K562 (cell line): Measurements from ENCODE around the gene ALPK1. TPM values are rescaled to one million over a fixed set of nuclear protein-coding genes. Genes with fewer than 3 reads are reported as not detected.

Source experiments
- ATAC-seq: fragments of 200-7000 bp; cut with Tn5 transposase; 3 replicates; pipeline ENCODE4 v1.9.1; 2020; ENCODE audit warnings: moderate library complexity
- BruUV-seq: library from RNA; stranded (reverse); fragments of 400-500 nt; replicated peaks from 2 replicates; lab custom pipeline; 2021; lab: Mats Ljungman, UMichigan
- CTCF ChIA-PET: fragments of 300-600 bp; formaldehyde crosslinking; extraction: SDS; loops from one replicate; lab custom pipeline; 2021; ENCODE audit warnings: low intra/inter-chr PET ratio; lab: Yijun Ruan, JAX
- POLR2A ChIA-PET: fragments of 300-600, 350-650 bp; sonication (Branson Sonifier 250); formaldehyde crosslinking; extraction: SDS; loops from one replicate; lab custom pipeline; 2021; ENCODE audit warnings: antibody characterized with exemption, inconsistent platforms; lab: Yijun Ruan, JAX
- DNase-seq, 4 experiments: peaks; one replicate each; pipeline versions ENCODE4 v3.0.0 to v3.0.0-alpha.2; 2011 to 2018; ENCODE audit warnings: low spot score in 3 of 4, mixed read lengths in 3 of 4; ENCODE audit errors: extremely low read depth in 1 of 4
- FAIRE-seq: peaks from 2 replicates; lab custom pipeline; 2011; peaks lifted over from hg19 to GRCh38; lab: Jason Lieb, UNC
- H2AFZ ChIP-seq: 2 replicates; pipeline ENCODE4 v1.6.0; 2011; ENCODE audit warnings: low read depth, low read length, control low read depth, inconsistent platforms
- H3K27ac ChIP-seq: fragments of 200-600 bp; 3 replicates; pipeline ENCODE4 v1.8.0; 2011; ENCODE audit warnings: low read depth, mild to moderate bottlenecking, control low read depth, inconsistent platforms, low read length, moderate library complexity, mixed read lengths; ENCODE audit errors: extremely low read depth
- H3K27me3 ChIP-seq, 2 experiments: fragments of 300-600 bp in 1 of 2; 2 replicates in 1 of 2; 3 replicates in 1 of 2; pipeline versions ENCODE4 v1.6.0 to v1.8.0; 2011; ENCODE audit warnings: inconsistent platforms in 2 of 2, low read length in 2 of 2, mild to moderate bottlenecking in 1 of 2, mixed read lengths in 1 of 2, moderate library complexity in 1 of 2; ENCODE audit not compliant: control insufficient read depth in 2 of 2, insufficient read depth in 2 of 2
- H3K36me3 ChIP-seq: fragments of 300-600 bp; 3 replicates; pipeline ENCODE4 v1.8.0; 2011; ENCODE audit warnings: mild to moderate bottlenecking, low read length, inconsistent platforms; ENCODE audit not compliant: control insufficient read depth, insufficient read depth
- H3K4me1 ChIP-seq, 2 experiments: fragments of 200-600 bp in 1 of 2; replicated peaks in 1 of 2; 2 replicates in 1 of 2; 3 replicates in 1 of 2; pipeline versions ENCODE4 v1.5.1 to v1.8.0; 2011; ENCODE audit warnings: inconsistent platforms in 2 of 2, low read length in 2 of 2, mild to moderate bottlenecking in 1 of 2, mixed read lengths in 1 of 2, moderate library complexity in 1 of 2; ENCODE audit not compliant: control insufficient read depth in 2 of 2, insufficient read depth in 2 of 2
- H3K4me2 ChIP-seq: 2 replicates; pipeline ENCODE4 v1.6.1; 2011; ENCODE audit warnings: low read length, control low read depth, inconsistent platforms, mixed read lengths; ENCODE audit not compliant: insufficient read depth
- H3K4me3 ChIP-seq: fragments of 200-600 bp; sonication (generic), shearing (Covaris generic); 2 replicates; pipeline ENCODE4 v1.5.1; 2016; ENCODE audit warnings: control low read depth, inconsistent platforms
- H3K79me2 ChIP-seq: fragments of 200-600 bp; 3 replicates; pipeline ENCODE4 v1.8.0; 2011; ENCODE audit warnings: low read length, inconsistent platforms; ENCODE audit not compliant: control insufficient read depth, insufficient read depth
- H3K9ac ChIP-seq, 2 experiments: 2 replicates each; pipeline versions ENCODE4 v1.6.0 to v1.6.1; 2011; ENCODE audit warnings: low read depth in 2 of 2, low read length in 2 of 2, control low read depth in 1 of 2, inconsistent platforms in 1 of 2, mild to moderate bottlenecking in 1 of 2, mixed read lengths in 1 of 2; ENCODE audit not compliant: insufficient read depth in 1 of 2
- H3K9me1 ChIP-seq: one replicate; pipeline ENCODE4 v1.6.0; 2011; ENCODE audit warnings: inconsistent platforms, mild to moderate bottlenecking, low read length, moderate library complexity; ENCODE audit not compliant: control insufficient read depth, insufficient read depth
- H3K9me3 ChIP-seq: replicated peaks from 2 replicates; pipeline ENCODE4 v1.5.1; 2011; ENCODE audit warnings: low read depth, low read length, inconsistent platforms; ENCODE audit not compliant: control insufficient read depth, insufficient read depth
- H4K20me1 ChIP-seq: replicated peaks from 2 replicates; pipeline ENCODE4 v1.6.1; 2011; ENCODE audit warnings: low read length, inconsistent platforms, mixed read lengths; ENCODE audit not compliant: control insufficient read depth, insufficient read depth
- GABPB1 ChIP-seq: sonication (generic); formaldehyde crosslinking; IDR thresholded peaks from 2 replicates; pipeline ENCODE4 v1.8.0; 2022; ENCODE audit warnings: mild to moderate bottlenecking, missing genetic modification reagents
- HNRNPLL ChIP-seq: fragments of 200-400 bp; formaldehyde crosslinking; IDR thresholded peaks from 2 replicates; pipeline ENCODE4 v1.6.1; 2017; ENCODE audit warnings: low read length, low read depth, mild to moderate bottlenecking; ENCODE audit not compliant: poor library complexity, severe bottlenecking
- POLR2H ChIP-seq: IDR thresholded peaks from 2 replicates; pipeline ENCODE4 v1.6.1; 2016; ENCODE audit warnings: missing genetic modification characterization, low read depth, mild to moderate bottlenecking, control low read depth, missing compliant biosample characterization, moderate library complexity
- WGBS: fragments of 100-300 bp; shearing (Covaris generic); methylation state at CpG from one replicate; pipeline ENCODE4 v1.1.6; 2016; ENCODE audit warnings: low coverage, mixed read lengths; ENCODE audit not compliant: insufficient coverage; ENCODE audit errors: missing lambda C conversion rate; 5-methylcytosine and 5-hydroxymethylcytosine counted together
- in situ Hi-C: fragments of 300-500 bp; cut with MboI; formaldehyde crosslinking; loops from 4 replicates; pipeline ENCODE4 v1.15.0; 2018; ENCODE audit warnings: inconsistent platforms, mixed read lengths
- intact Hi-C: fragments of 100-400 bp; cut with micrococcal nuclease; formaldehyde crosslinking; loops from 2 replicates; pipeline ENCODE4 v1.14.2; 2022
- polyA plus RNA-seq, 8 experiments: library from polyadenylated mRNA; depleted of rRNA in 4 of 8; stranded (reverse) in 5 of 8; unstranded in 3 of 8; fragments of >200 nt; fragmentation: Nextera tagmentation in 2 of 8; fragmentation: Illumina TruSeq in 1 of 8; extraction: Ambion mirVana in 2 of 8; extraction: Trizol in 1 of 8; gene quantifications; 2 replicates each; pipeline versions ENCODE4 v1.2.1 to v1.2.3, GENCODE V29; 2011 to 2014; ENCODE audit warnings: inconsistent platforms in 1 of 8, missing spikeins in 1 of 8
- total RNA-seq, 7 experiments: library from RNA; depleted of rRNA in 6 of 7; stranded (reverse); fragments of >200 nt in 6 of 7; fragmentation: Illumina TruSeq in 2 of 7; extraction: Trizol in 2 of 7; gene quantifications; 2 replicates each; pipeline versions ENCODE4 v1.2.1 to v1.2.3, GENCODE V29; 2011 to 2021; ENCODE audit warnings: low replicate concordance in 1 of 7

ALPK1 gene
- total and polyA plus RNA-seq, 9 of the 15 experiments (the other 6 are each of a cell fraction or from before 2014, with no cell fraction given) = 2.3 to 6.9 (median 4.6) TPM

GRCh38 chr4:112377171-112377570 is 80.0 kb downstream of the ALPK1 start:
- no peaks in the 10 kb centered on the region for H3K36me3 ChIP-seq
- H3K9me3 ChIP-seq = no peaks in the 10 kb centered on the region
- FAIRE-seq = no peak
- H4K20me1 ChIP-seq = no peaks in the 10 kb centered on the region
- in situ Hi-C loops = no loop called here
- ATAC-seq = no peak
- H3K27me3 ChIP-seq = peaks cover 0 to 8% of the 10 kb centered on the region in 2 experiments; a peak in 1 of 5 replicates
- H3K27ac ChIP-seq = no peak overlapping the region
- H3K79me2 ChIP-seq = no peaks in the 10 kb centered on the region
- POLR2A ChIA-PET = interaction anchor here (1.0 kb wide), 1 partner anchor 11 kb away, joined by 3 read pairs; no protein-coding TSS in a partner anchor
- H3K9ac ChIP-seq = no peak overlapping the region
- BruUV-seq = no TSS peak
- no peak overlapping the region for H3K4me3 ChIP-seq
- TF ChIP-seq GABPB1 (CRISPR knock-in tag) (no peak), HNRNPLL (no peak)
- DNase-seq = no peak
- 8% methylated on average over 6 of the region's 6 CpGs for WGBS
- peaks cover 0 to 3% of the 10 kb centered on the region in 2 experiments; a peak in 1 of 5 replicates for H3K4me1 ChIP-seq
- intact Hi-C loops = no loop called here
- H3K9me1 ChIP-seq = no peaks in the 10 kb centered on the region
- H2AFZ ChIP-seq = no peak overlapping the region
- no peak overlapping the region for H3K4me2 ChIP-seq
- CTCF ChIA-PET = no interaction called here

- FAIRE-seq = no peak
- H3K79me2 ChIP-seq = no peaks in the 10 kb centered on the region
- DNase-seq = no peak
- no peak overlapping the region for H2AFZ ChIP-seq
- BruUV-seq = no TSS peak
- ATAC-seq = no peak
- CTCF ChIA-PET = no interaction called here
- H3K9me1 ChIP-seq = no peaks in the 10 kb centered on the region
- H3K4me2 ChIP-seq = no peak overlapping the region
- H3K27ac ChIP-seq = no peak overlapping the region
- H3K27me3 ChIP-seq = peaks cover 0 to 8% of the 10 kb centered on the region in 2 experiments; a peak in 1 of 5 replicates
- no peaks in the 10 kb centered on the region for H3K36me3 ChIP-seq
- H3K9me3 ChIP-seq = no peaks in the 10 kb centered on the region
- 10% methylated on average over 13 of the region's 13 CpGs for WGBS
- H3K4me1 ChIP-seq = peaks cover 0 to 3% of the 10 kb centered on the region in 2 experiments; a peak in 1 of 5 replicates
- H4K20me1 ChIP-seq = no peaks in the 10 kb centered on the region
- intact Hi-C loops (no loop called here), in situ Hi-C loops (no loop called here)
- H3K4me3 ChIP-seq = no peak overlapping the region
- TF ChIP-seq POLR2H (tag) = no peak
- POLR2A ChIA-PET = no interaction called here
- no peak overlapping the region for H3K9ac ChIP-seq
Measured at GRCh38 chr4:112377594-112378242, 80.5 kb downstream of the ALPK1 start.
